Lower lobe of right lung (tissue), 2 donors: ENCODE results near the gene RADIL. TPM values are rescaled to one million over a fixed set of nuclear protein-coding genes. Genes with fewer than 3 reads are reported as not detected.
"Not testable (repeated sequence)": the region's sequence is repeated elsewhere in the genome, so short reads cannot be mapped to it uniquely, and the experiment has no call there.

Source experiments
- ATAC-seq, 2 donors: fragments of 200-7000 bp; cut with Tn5 transposase; one replicate each; pipeline ENCODE4 v1.9.1; 2020 to 2022; ENCODE audit warnings: mild to moderate bottlenecking in 2 of 2, moderate library complexity in 2 of 2
- DNase-seq: peaks from one replicate; pipeline ENCODE4 v3.0.0-alpha.2; 2020
- H3K27ac ChIP-seq: fragments of 200-600 bp; one replicate; pipeline ENCODE4 v1.8.0; 2022
- H3K27me3 ChIP-seq: fragments of 200-600 bp; one replicate; pipeline ENCODE4 v1.8.0; 2022; ENCODE audit warnings: low read depth
- H3K36me3 ChIP-seq: fragments of 200-600 bp; one replicate; pipeline ENCODE4 v1.8.0; 2022; ENCODE audit warnings: mild to moderate bottlenecking
- H3K4me1 ChIP-seq: fragments of 200-600 bp; one replicate; pipeline ENCODE4 v1.8.0; 2022
- H3K4me3 ChIP-seq: fragments of 200-600 bp; one replicate; pipeline ENCODE4 v1.8.0; 2022; ENCODE audit warnings: mild to moderate bottlenecking
- H3K9me3 ChIP-seq: fragments of 200-600 bp; one replicate; pipeline ENCODE4 v1.8.0; 2022
- intact Hi-C: fragments of 100-400 bp; cut with DNase I; formaldehyde crosslinking; loops from one replicate; pipeline ENCODE4 v1.11.0; 2022
- total RNA-seq: library from RNA; stranded (reverse); fragmentation: NEBNext Ultra II Directional; extraction: Animal tissue kit (Norgen Biotek cat#: 25700); gene quantifications from one replicate; pipeline ENCODE4 v1.2.1, GENCODE V29; 2021
- TF ChIP-seq, protein P1 (sequence below): fragments of 200-600 bp; IDR thresholded peaks from one replicate; pipeline ENCODE4 v1.8.0; 2022; ENCODE audit warnings: antibody characterized with exemption, mild to moderate bottlenecking
- donor health status: DM: no; HTN: yes; CAD: no; lungs with severe emphysema.

RADIL gene
- total RNA-seq, 1 donor from 2014 or later: 9.7 TPM

DNA sequence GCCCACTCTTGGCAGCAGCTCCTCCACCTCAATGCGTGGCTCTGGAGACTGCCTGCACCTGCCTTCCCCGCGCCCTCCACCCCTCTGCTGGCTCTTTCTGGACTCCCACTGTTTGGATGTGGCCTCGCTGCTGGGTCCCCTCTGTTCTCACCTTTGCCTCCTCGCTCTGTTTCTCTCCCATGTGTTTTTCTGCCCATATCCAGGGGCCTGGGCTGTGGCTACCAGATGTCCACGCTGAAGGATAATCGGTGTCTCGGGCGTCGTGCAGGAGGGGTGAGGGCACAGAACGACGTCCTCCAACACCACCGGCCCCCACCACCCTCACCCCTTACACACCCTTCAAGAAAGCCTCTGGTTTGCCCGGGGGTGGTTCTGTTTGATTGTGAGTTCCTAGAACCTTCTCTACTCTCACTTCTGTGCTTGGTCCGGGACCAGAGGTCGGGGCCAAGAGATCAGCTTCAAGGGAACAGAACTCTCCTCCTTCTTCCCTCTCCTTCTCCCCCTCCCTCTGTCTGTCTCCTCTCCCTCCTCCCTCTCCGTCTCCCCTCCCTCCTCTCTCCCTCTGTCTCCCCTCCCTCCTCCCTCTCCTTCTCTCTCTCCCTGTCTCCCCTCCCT lies 76.4 kb downstream of the RADIL start:
- no peak overlapping the region for H3K4me3 ChIP-seq
- H3K27me3 ChIP-seq: peaks cover 5% of the 10 kb centered on the region
- peaks cover 3% of the 10 kb centered on the region for H3K36me3 ChIP-seq
- H3K4me1 ChIP-seq: no peaks in the 10 kb centered on the region
- peak; percentile 36 for DNase-seq
- intact Hi-C loops: no loop called here
- no peaks in the 10 kb centered on the region for H3K9me3 ChIP-seq
- TF ChIP-seq, protein P1, sequence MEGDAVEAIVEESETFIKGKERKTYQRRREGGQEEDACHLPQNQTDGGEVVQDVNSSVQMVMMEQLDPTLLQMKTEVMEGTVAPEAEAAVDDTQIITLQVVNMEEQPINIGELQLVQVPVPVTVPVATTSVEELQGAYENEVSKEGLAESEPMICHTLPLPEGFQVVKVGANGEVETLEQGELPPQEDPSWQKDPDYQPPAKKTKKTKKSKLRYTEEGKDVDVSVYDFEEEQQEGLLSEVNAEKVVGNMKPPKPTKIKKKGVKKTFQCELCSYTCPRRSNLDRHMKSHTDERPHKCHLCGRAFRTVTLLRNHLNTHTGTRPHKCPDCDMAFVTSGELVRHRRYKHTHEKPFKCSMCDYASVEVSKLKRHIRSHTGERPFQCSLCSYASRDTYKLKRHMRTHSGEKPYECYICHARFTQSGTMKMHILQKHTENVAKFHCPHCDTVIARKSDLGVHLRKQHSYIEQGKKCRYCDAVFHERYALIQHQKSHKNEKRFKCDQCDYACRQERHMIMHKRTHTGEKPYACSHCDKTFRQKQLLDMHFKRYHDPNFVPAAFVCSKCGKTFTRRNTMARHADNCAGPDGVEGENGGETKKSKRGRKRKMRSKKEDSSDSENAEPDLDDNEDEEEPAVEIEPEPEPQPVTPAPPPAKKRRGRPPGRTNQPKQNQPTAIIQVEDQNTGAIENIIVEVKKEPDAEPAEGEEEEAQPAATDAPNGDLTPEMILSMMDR: no peak
- no peak for ATAC-seq
- no peak overlapping the region for H3K27ac ChIP-seq

DNA sequence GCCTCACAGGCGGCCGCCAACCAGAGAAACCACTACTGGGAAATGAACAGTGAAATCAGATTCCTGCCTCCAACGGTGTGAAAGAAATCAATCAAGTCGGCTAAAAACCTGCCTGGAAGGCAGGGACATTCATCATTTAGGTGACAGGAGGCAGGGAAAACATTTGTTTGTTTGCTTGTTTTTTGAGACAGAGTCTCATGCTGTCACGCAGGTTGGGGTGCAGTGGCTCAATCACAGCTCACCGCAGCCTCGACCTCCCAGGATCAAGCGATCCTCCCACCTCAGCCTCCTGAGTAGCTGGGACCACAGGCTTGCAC lies 77.6 kb downstream of the RADIL start:
- ATAC-seq: no peak
- peaks cover 5% of the 10 kb centered on the region for H3K27me3 ChIP-seq

DNA sequence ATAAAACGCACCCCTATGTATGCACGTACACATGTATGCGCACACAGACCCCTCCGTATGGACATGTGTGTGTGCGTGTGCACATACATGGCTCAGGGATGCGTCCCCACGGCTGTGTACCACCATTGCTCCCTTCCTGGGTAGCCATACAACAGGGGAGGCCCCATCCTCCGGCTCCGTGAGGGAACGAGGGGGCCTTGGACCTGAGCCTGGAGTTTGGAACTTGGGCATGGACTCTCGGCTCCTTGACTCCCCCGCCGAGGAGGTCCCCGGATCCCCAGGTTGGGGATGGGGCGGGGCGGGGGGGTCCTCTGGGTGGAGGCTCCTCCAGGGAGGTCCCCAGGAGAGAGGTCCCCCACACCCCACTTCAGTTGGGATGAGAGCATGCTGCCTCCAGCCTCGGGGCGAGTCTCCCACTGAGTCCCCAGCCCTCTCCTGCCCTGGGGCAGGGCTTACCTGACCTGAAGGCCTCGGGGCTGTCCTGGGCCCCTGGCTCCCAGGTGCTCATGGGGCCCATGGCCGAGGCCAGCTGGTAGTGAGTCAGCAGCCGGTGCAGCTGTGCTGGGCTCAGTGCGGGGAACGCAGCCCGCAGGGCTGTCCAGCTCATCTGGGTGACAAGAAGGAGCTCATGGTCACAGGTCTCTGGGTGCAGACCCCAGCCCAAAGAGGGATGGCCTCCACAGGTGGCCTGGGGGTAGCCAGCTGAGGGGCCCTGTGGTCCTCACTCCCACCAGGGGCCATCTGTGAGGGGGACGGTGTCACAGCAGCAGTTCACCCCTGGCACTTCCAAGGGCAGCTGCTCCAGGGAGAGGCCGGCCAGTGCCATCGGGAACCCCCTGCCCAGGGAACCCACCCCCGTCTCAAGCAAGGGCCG lies 78.2 kb downstream of the RADIL start:
- intact Hi-C loops: no loop called here

More for the DNA sequence above, 77.6 kb downstream of the RADIL start:
- no peak for DNase-seq
- intact Hi-C loops: no loop called here
- Histone ChIP-seq H3K4me3 (no peak overlapping the region), H3K9me3 (no peaks in the 10 kb centered on the region), H3K27ac (no peak overlapping the region), H3K36me3 (peaks cover 3% of the 10 kb centered on the region), H3K4me1 (no peaks in the 10 kb centered on the region)
- TF ChIP-seq, protein P1: no peak

DNA sequence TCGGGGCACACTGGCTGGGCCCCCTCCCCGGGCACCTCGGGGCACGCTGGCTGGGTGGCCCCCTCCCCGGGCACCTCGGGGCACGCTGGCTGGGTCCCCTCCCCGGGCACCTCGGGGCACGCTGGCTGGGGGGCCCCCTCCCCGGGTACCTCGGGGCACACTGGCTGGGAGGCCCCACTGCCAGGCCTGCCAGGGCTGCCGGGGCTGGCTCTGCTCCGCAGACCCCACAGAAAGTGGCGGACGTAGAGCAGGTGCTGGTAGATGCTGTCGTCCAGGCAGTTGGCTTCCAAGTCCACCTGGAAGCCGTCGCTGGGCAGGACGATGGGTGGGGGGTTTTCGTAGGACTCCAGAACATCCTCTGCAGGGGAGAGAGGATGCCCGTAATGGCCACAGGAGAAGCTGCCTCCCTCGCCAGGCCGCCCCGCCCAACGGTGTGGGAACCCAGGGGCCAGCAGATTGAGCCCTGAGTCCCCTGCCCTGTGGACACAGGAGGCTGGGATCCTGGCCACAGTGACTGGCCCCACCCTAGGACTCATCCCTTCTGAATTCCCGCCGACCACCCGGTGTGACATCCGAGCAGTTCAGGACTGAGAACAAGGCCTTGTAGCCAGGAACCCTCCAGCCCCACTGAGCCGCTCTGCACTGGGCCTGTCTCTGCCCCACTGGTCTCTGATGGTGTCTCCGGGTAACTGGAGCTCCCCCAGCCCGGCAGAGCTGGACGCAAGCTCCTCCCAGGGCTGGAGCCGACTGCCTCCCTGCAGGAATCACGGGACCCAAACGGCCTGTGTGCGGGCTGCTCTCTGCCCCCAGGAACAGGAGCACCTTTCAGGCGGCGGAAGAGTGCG lies 79.9 kb downstream of the RADIL start:
- TF ChIP-seq, protein P1: no peak
- peak; percentile 38 for DNase-seq
- no peak for ATAC-seq
- intact Hi-C loops: no loop called here
- no peaks in the 10 kb centered on the region for H3K36me3 ChIP-seq
- no peak overlapping the region for H3K4me3 ChIP-seq
- no peak overlapping the region for H3K27ac ChIP-seq
- H3K9me3 ChIP-seq: no peaks in the 10 kb centered on the region
- no peaks in the 10 kb centered on the region for H3K27me3 ChIP-seq
- no peaks in the 10 kb centered on the region for H3K4me1 ChIP-seq

More for the DNA sequence above, 78.2 kb downstream of the RADIL start:
- no peak overlapping the region for H3K4me3 ChIP-seq
- no peaks in the 10 kb centered on the region for H3K9me3 ChIP-seq
- H3K36me3 ChIP-seq: peaks cover 3% of the 10 kb centered on the region
- no peaks in the 10 kb centered on the region for H3K4me1 ChIP-seq
- H3K27me3 ChIP-seq: peaks cover 5% of the 10 kb centered on the region
- H3K27ac ChIP-seq: no peak overlapping the region
- TF ChIP-seq, protein P1: no peak
- no peak for ATAC-seq
- DNase-seq: peak; percentile 36

DNA sequence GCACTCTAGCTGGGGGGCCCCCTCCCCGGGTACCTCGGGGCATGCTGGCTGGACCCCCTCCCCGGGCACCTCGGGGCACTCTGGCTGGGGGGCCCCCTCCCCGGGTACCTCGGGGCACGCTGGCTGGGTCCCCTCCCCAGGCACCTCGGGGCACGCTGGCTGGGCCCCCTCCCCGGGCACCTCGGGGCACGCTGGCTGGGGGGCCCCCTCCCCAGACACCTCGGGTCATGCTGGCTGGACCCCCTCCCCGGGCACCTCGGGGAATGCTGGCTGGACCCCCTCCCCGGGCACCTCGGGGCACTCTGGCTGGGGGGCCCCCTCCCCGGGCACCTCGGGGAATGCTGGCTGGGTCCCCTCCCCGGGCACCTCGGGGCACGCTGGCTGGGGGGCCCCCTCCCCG lies 80.9 kb downstream of the RADIL start:
- H3K27me3 ChIP-seq, H3K4me1 ChIP-seq, DNase-seq, intact Hi-C loops, H3K27ac ChIP-seq, H3K36me3 ChIP-seq, H3K9me3 ChIP-seq, ATAC-seq, H3K4me3 ChIP-seq: not testable (repeated sequence)
